HepG2 (cell line): ENCODE data around the gene ANTXR1. TPM values are rescaled to one million over a fixed set of nuclear protein-coding genes. Genes with fewer than 3 reads are reported as not detected.
A peak's percentile ranks its signal among the peaks of the same experiment; 100 is the strongest.

Source experiments
- GFI1 ChIP-seq: sonication (generic); formaldehyde crosslinking; IDR thresholded peaks from 2 replicates; pipeline ENCODE4 v1.5.0; 2020; ENCODE audit warnings: missing genetic modification reagents, mild to moderate bottlenecking, borderline replicate concordance
- KLF16 ChIP-seq, 2 experiments: sonication (generic) in 1 of 2; formaldehyde crosslinking in 1 of 2; IDR thresholded peaks; 2 replicates each; pipeline versions ENCODE4 v1.6.1 to v1.8.0; 2016 to 2023; ENCODE audit warnings: missing genetic modification reagents in 2 of 2, missing compliant biosample characterization in 1 of 2
- MTERF4 ChIP-seq: sonication (generic); formaldehyde crosslinking; IDR thresholded peaks from 2 replicates; pipeline ENCODE4 v1.8.0; 2023; ENCODE audit warnings: mild to moderate bottlenecking, missing genetic modification reagents
- NCOR1 ChIP-seq: fragments of 200-600 bp; sonication (generic); IDR thresholded peaks from 2 replicates; pipeline ENCODE4 v1.7.0; 2017; ENCODE audit warnings: antibody characterized with exemption, low read length, borderline replicate concordance
- RELA ChIP-seq: sonication (generic); formaldehyde crosslinking; IDR thresholded peaks from 2 replicates; pipeline ENCODE4 v1.4.0; 2020; ENCODE audit warnings: missing genetic modification reagents
- SAP130 ChIP-seq: IDR thresholded peaks from 2 replicates; pipeline ENCODE4 v1.6.1; 2016; ENCODE audit warnings: low read depth
- SIN3A ChIP-seq: IDR thresholded peaks from 2 replicates; pipeline ENCODE4 v1.6.1; 2011; ENCODE audit warnings: low read depth, mild to moderate bottlenecking, control low read depth, low read length, borderline replicate concordance
- SOX13 ChIP-seq, 3 experiments: fragments of 450-650 bp in 1 of 3; sonication (generic) in 1 of 3; formaldehyde crosslinking in 1 of 3; IDR thresholded peaks in 2 of 3; conservative IDR thresholded peaks in 1 of 3; 2 replicates each; pipeline versions ENCODE4 v1.5.0 to v1.6.1; 2016 to 2020; ENCODE audit warnings: antibody characterized with exemption in 1 of 3, mild to moderate bottlenecking in 1 of 3, missing compliant biosample characterization in 1 of 3, missing genetic modification reagents in 1 of 3, moderate library complexity in 1 of 3
- SOX6 ChIP-seq, 2 experiments: fragments of 450-650 bp in 1 of 2; sonication (generic) in 1 of 2; formaldehyde crosslinking in 1 of 2; IDR thresholded peaks; 2 replicates each; pipeline versions ENCODE4 v1.4.0 to v1.6.1; 2017 to 2020; ENCODE audit warnings: antibody characterized with exemption in 1 of 2, mild to moderate bottlenecking in 1 of 2, missing genetic modification reagents in 1 of 2
- ZBTB40 ChIP-seq, 2 experiments: fragments of 450-650 bp in 1 of 2; sonication (generic) in 1 of 2; formaldehyde crosslinking in 1 of 2; IDR thresholded peaks; 2 replicates each; pipeline versions ENCODE4 v1.6.1 to v1.8.0; 2016 to 2022; ENCODE audit warnings: antibody characterized with exemption in 1 of 2, mild to moderate bottlenecking in 1 of 2, missing genetic modification reagents in 1 of 2
- ZNF614 ChIP-seq: IDR thresholded peaks from 2 replicates; pipeline ENCODE4 v1.6.1; 2018; ENCODE audit warnings: missing biosample characterization, missing genetic modification reagents, inconsistent platforms, borderline replicate concordance
- ZSCAN20 ChIP-seq: sonication (generic); formaldehyde crosslinking; IDR thresholded peaks from 2 replicates; pipeline ENCODE4 v1.4.0; 2020; ENCODE audit warnings: missing genetic modification reagents, mild to moderate bottlenecking, borderline replicate concordance
- ZXDC ChIP-seq: sonication (generic); formaldehyde crosslinking; IDR thresholded peaks from 2 replicates; pipeline ENCODE4 v1.5.0; 2020; ENCODE audit warnings: mild to moderate bottlenecking, missing genetic modification reagents
- polyA plus RNA-seq, 8 experiments: library from polyadenylated mRNA; depleted of rRNA in 3 of 8; stranded (reverse) in 7 of 8; unstranded in 1 of 8; fragments of >200 nt; fragmentation: Illumina TruSeq in 4 of 8; extraction: Trizol in 4 of 8; gene quantifications; 2 replicates each; pipeline versions ENCODE4 v1.2.1 to v1.2.3, GENCODE V29; 2011 to 2016; ENCODE audit warnings: low read depth in 4 of 8, missing spikeins in 1 of 8, mixed read lengths in 1 of 8; ENCODE audit not compliant: insufficient read depth in 1 of 8
- total RNA-seq, 5 experiments: library from RNA; depleted of rRNA; stranded (reverse); fragments of >200 nt; fragmentation: Illumina TruSeq; extraction: Trizol; gene quantifications; 2 replicates each; pipeline ENCODE4 v1.2.3, GENCODE V29; 2016; ENCODE audit warnings: low read depth in 1 of 5

ANTXR1 gene
- total and polyA plus RNA-seq, 2 of the 13 experiments (the other 11 are each of a cell fraction or from before 2014, with no cell fraction given) = 4.5 to 12.7 TPM

GRCh38 chr2:68993660-68994059 is 19.3 kb upstream of the ANTXR1 start (continued):
- TF ChIP-seq ZNF614 (peak; percentile 83; the same call in 1 of the 2 replicates), SAP130 (peak; percentile 24; the same call in 1 of the 2 replicates), SIN3A (no peak), SOX13 (IDR thresholded peaks at IDR 0.05) (no peak), SOX13 (CRISPR knock-in tag; conservative IDR thresholded peaks at IDR 0.05 in 1 of 2, IDR thresholded peaks at IDR 0.05 in 1 of 2) (peak in 1 of 2 experiments; percentile 44; a peak in 1 of 4 replicates), MTERF4 (no peak), ZBTB40 (IDR thresholded peaks at IDR 0.05) (no peak), ZBTB40 (CRISPR knock-in tag; IDR thresholded peaks at IDR 0.05) (no peak), KLF16 (CRISPR knock-in tag; IDR thresholded peaks at IDR 0.05) (no peak), GFI1 (CRISPR knock-in tag) (no peak), ZXDC (CRISPR knock-in tag) (no peak), RELA (CRISPR knock-in tag) (no peak), NCOR1 (no peak), SOX6 (IDR thresholded peaks at IDR 0.05) (no peak), SOX6 (CRISPR knock-in tag; IDR thresholded peaks at IDR 0.05) (peak; percentile 46; the same call in 1 of the 2 replicates), ZSCAN20 (CRISPR knock-in tag) (no peak)
